Measurements from ENCODE around the gene LEMD2.

The LEMD2 gene

GRCh38 chr6:33807606-33808005 lies 18.7 kb upstream of the LEMD2 start:
- peaks cover 0 to 4% of the 10 kb centered on the region in 2 experiments for H3K4me1 ChIP-seq (ENCODE audit: control insufficient read depth in 1 of 2, insufficient read depth in 1 of 2, low read depth in 1 of 2, low read length in 1 of 2)

GRCh38 chr6:33806841-33807240 lies 17.9 kb upstream of the LEMD2 start:
- no peak for TF ChIP-seq CTCF (IDR thresholded peaks at IDR 0.05)
- Histone ChIP-seq H3K4me1 (ENCODE audit: control insufficient read depth in 1 of 2, insufficient read depth in 1 of 2, low read depth in 1 of 2, low read length in 1 of 2) (peaks cover 0 to 4% of the 10 kb centered on the region in 2 experiments), H3K9me3 (no peaks in the 10 kb centered on the region), H3K36me3 (no peaks in the 10 kb centered on the region), H3K27ac (no peak overlapping the region), H3K4me3 (ENCODE audit: low read depth in 1 of 2, low read length in 1 of 2) (no peak overlapping the region), H3K27me3 (peaks cover 89% of the 10 kb centered on the region)

More at GRCh38 chr6:33807606-33808005, 18.7 kb upstream of the LEMD2 start:
- H3K36me3 ChIP-seq: no peaks in the 10 kb centered on the region
- H3K4me3 ChIP-seq (ENCODE audit: low read depth in 1 of 2, low read length in 1 of 2): no peak overlapping the region
- TF ChIP-seq CTCF (IDR thresholded peaks at IDR 0.05): no peak
- no peak overlapping the region for H3K27ac ChIP-seq
- H3K27me3 ChIP-seq: peaks cover 92% of the 10 kb centered on the region
- no peaks in the 10 kb centered on the region for H3K9me3 ChIP-seq

GRCh38 chr6:33803571-33804053 lies 14.7 kb upstream of the LEMD2 start, which contains the start of gene MLN:
Gene MLN (minus strand): TSS chr6:33804003. CDS start chr6:33801163, 2,840 bp downstream.
- Histone ChIP-seq H3K9me3 (no peaks in the 10 kb centered on the region), H3K27ac (no peak within 1 kb of the TSS), H3K36me3 (no peaks in the 10 kb centered on the region), H3K27me3 (peaks cover 84% of the 10 kb centered on the region), H3K4me3 (ENCODE audit: low read depth in 1 of 2, low read length in 1 of 2) (no peak within 1 kb of the TSS), H3K4me1 (ENCODE audit: control insufficient read depth in 1 of 2, insufficient read depth in 1 of 2, low read depth in 1 of 2, low read length in 1 of 2) (peaks cover 0 to 4% of the 10 kb centered on the region in 2 experiments)
- no peak for TF ChIP-seq CTCF (IDR thresholded peaks at IDR 0.05)

GRCh38 chr6:33802186-33802958 lies 13.4 kb upstream of the LEMD2 start:
- Histone ChIP-seq H3K36me3 (no peaks in the 10 kb centered on the region), H3K4me1 (ENCODE audit: control insufficient read depth in 1 of 2, insufficient read depth in 1 of 2, low read depth in 1 of 2, low read length in 1 of 2) (no peaks in the 10 kb centered on the region), H3K4me3 (ENCODE audit: low read depth in 1 of 2, low read length in 1 of 2) (no peak overlapping the region), H3K27ac (no peak overlapping the region), H3K27me3 (peaks cover 83% of the 10 kb centered on the region), H3K9me3 (no peaks in the 10 kb centered on the region)
- TF ChIP-seq CTCF (IDR thresholded peaks at IDR 0.05): no peak

GRCh38 chr6:33801611-33802010 lies 12.7 kb upstream of the LEMD2 start:
- H3K36me3 ChIP-seq: no peaks in the 10 kb centered on the region
- H3K4me1 ChIP-seq (ENCODE audit: control insufficient read depth in 1 of 2, insufficient read depth in 1 of 2, low read depth in 1 of 2, low read length in 1 of 2): no peaks in the 10 kb centered on the region
- H3K27ac ChIP-seq: no peak overlapping the region
- H3K9me3 ChIP-seq: no peaks in the 10 kb centered on the region
- peaks cover 83% of the 10 kb centered on the region for H3K27me3 ChIP-seq
- no peak for TF ChIP-seq CTCF (IDR thresholded peaks at IDR 0.05)
- no peak overlapping the region for H3K4me3 ChIP-seq (ENCODE audit: low read depth in 1 of 2, low read length in 1 of 2)
